Gastrocnemius medialis (tissue), 4 donors: Measurements from ENCODE around the gene RUNX3. TPM values are rescaled to one million over a fixed set of nuclear protein-coding genes. Genes with fewer than 3 reads are reported as not detected.

Experiments used
- ATAC-seq, 2 donors: fragments of 150-250 bp; one replicate each; pipeline ENCODE4 v1.9.1; 2016
- DNase-seq, 2 donors: peaks; one replicate each; pipeline ENCODE4 v3.0.0-alpha.2; 2019
- H3K27ac ChIP-seq, 4 donors: fragments of 200-600 bp; sonication (generic); 1 replicate in 1 of 4; 2 replicates in 3 of 4; pipeline ENCODE4 v1.5.1; 2016 to 2018; ENCODE audit warnings: mild to moderate bottlenecking in 2 of 4, moderate library complexity in 1 of 4
- H3K27me3 ChIP-seq, 3 donors: fragments of 200-600 bp; sonication (generic) in 2 of 3; 1 replicate in 1 of 3; 2 replicates in 2 of 3; pipeline versions ENCODE4 v1.5.1 to v1.6.0; 2016 to 2019; ENCODE audit warnings: mild to moderate bottlenecking in 1 of 3, moderate library complexity in 1 of 3
- H3K36me3 ChIP-seq, 2 donors: fragments of 200-600 bp; sonication (generic) in 1 of 2; one replicate each; pipeline ENCODE4 v1.5.1; 2017 to 2018
- H3K4me1 ChIP-seq, 2 donors: fragments of 200-600 bp; sonication (generic) in 1 of 2; one replicate each; pipeline ENCODE4 v1.5.1; 2016 to 2017; ENCODE audit warnings: mild to moderate bottlenecking in 2 of 2
- H3K4me3 ChIP-seq, 4 donors: fragments of 200-600 bp; sonication (generic) in 3 of 4; 1 replicate in 1 of 4; 2 replicates in 3 of 4; pipeline ENCODE4 v1.5.1; 2016 to 2019; ENCODE audit warnings: mild to moderate bottlenecking in 2 of 4
- H3K9me3 ChIP-seq, 3 donors: fragments of 200-600 bp; sonication (generic) in 2 of 3; 1 replicate in 1 of 3; 2 replicates in 2 of 3; pipeline ENCODE4 v1.5.1; 2016 to 2019
- POLR2A ChIP-seq, 2 donors: fragments of 450-650 bp; IDR thresholded peaks; one replicate each; pipeline ENCODE4 v1.6.1; 2017; ENCODE audit warnings: antibody characterized with exemption in 2 of 2, mild to moderate bottlenecking in 2 of 2, moderate library complexity in 2 of 2
- in situ Hi-C, 4 donors: fragments of 200-750 bp; cut with MboI; loops; one replicate each; pipeline versions ENCODE4 v1.15.0 to v1.8.0; 2017; ENCODE audit warnings: low sequenced_read_pairs in 4 of 4
- intact Hi-C: fragments of 100-400 bp; cut with DNase I; formaldehyde crosslinking; loops from one replicate; pipeline ENCODE4 v1.15.1; 2023; ENCODE audit warnings: low total_unique reads
- total RNA-seq, 4 donors: library from RNA; depleted of rRNA; stranded (reverse); fragments of >200 nt; gene quantifications; one replicate each; pipeline versions ENCODE4 v1.1.0 to v1.2.3, GENCODE V29; 2016
- TF ChIP-seq, protein P1 (sequence below), 5 experiments: fragments of 450-650 bp in 3 of 5; fragments of 200-600 bp in 2 of 5; sonication (generic) in 2 of 5; IDR thresholded peaks in 4 of 5; conservative IDR thresholded peaks in 1 of 5; 1 replicate in 4 of 5; 2 replicates in 1 of 5; pipeline ENCODE4 v1.5.1; 2016 to 2019; ENCODE audit warnings: antibody characterized with exemption in 5 of 5, mild to moderate bottlenecking in 3 of 5, moderate library complexity in 3 of 5

RUNX3 gene
- total RNA-seq, 4 donors from 2014 or later = 0.13 to 1.9 (median 0.74) TPM

DNA sequence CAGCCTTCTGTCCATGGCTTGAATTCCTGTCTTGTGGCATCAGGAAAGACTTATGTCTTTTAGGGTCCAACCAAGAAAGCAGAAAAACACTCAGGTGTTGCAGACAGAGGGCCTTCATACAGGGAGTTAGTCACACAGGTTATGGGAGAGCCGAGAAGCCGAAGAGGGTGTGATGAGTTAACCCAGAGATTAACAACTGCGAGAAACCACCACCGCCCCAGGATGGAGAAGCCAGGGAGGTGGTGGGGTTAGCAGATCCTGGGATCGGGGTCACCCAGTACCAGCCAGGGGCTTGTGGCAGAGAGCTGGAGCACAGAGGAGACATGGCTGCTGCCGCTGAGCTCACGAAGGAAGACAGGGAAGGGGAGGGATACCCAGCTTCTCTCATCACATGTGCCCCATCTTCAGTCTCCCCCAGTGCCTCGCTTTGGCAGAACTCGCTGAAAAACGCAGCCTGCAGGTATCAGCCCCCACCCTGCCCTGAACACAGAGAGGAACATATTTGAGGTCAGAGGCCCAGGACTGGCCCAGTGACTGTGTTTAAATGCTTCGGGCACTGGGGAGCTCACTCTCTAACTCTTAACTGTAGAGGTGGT is 58.7 kb downstream of the RUNX3 start:
- H3K27ac ChIP-seq = no peak overlapping the region
- TF ChIP-seq, protein P1, sequence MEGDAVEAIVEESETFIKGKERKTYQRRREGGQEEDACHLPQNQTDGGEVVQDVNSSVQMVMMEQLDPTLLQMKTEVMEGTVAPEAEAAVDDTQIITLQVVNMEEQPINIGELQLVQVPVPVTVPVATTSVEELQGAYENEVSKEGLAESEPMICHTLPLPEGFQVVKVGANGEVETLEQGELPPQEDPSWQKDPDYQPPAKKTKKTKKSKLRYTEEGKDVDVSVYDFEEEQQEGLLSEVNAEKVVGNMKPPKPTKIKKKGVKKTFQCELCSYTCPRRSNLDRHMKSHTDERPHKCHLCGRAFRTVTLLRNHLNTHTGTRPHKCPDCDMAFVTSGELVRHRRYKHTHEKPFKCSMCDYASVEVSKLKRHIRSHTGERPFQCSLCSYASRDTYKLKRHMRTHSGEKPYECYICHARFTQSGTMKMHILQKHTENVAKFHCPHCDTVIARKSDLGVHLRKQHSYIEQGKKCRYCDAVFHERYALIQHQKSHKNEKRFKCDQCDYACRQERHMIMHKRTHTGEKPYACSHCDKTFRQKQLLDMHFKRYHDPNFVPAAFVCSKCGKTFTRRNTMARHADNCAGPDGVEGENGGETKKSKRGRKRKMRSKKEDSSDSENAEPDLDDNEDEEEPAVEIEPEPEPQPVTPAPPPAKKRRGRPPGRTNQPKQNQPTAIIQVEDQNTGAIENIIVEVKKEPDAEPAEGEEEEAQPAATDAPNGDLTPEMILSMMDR (IDR thresholded peaks at IDR 0.05 in 4 of 5, conservative IDR thresholded peaks at IDR 0.05 in 1 of 5) = no peak
- no peak for TF ChIP-seq POLR2A (IDR thresholded peaks at IDR 0.05)
- H3K4me3 ChIP-seq = no peak overlapping the region
- H3K9me3 ChIP-seq = no peaks in the 10 kb centered on the region
- H3K27me3 ChIP-seq = peaks cover 13 to 20% (median 15%) of the 10 kb centered on the region in 3 donors
- DNase-seq = no peak
- H3K4me1 ChIP-seq = no peaks in the 10 kb centered on the region
- intact Hi-C loops (no loop called here), in situ Hi-C loops (no loop called here)
- no peaks in the 10 kb centered on the region for H3K36me3 ChIP-seq
- no peak for ATAC-seq

DNA sequence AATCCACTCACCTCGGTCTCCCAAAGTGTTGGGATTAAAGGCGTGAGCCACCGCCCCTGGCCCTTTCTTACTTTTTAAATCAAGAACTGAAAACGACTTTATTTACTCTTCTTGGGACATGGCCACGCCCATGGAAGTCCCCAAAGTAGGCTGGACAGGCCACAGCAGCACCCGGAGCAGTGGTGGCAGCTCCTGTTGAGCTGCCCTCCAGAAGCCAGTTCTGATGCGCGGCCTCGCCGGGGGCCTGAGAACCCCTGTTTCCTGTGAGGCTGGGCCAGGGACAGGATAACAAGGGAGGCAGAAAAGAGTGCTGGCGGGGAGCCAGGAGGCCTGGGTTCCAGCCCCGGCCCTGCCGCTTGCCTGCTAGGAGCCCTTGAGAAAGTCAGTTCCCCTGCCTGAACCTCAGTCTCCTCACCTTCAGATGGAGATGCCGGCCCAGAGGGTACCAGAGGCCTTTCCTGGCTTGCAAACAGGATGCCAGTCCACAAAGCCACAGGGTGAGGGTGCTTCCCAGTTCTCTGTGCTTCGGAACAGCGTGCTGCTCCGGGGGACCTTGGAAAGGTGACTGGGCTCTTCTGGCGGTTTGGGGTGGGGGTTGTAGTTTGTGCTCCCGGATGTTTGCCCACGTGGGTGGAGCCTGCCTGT is 59.4 kb downstream of the RUNX3 start:
- Histone ChIP-seq H3K9me3 (no peaks in the 10 kb centered on the region), H3K4me1 (no peaks in the 10 kb centered on the region), H3K4me3 (no peak overlapping the region), H3K27ac (no peak overlapping the region), H3K27me3 (peaks cover 13 to 20% (median 15%) of the 10 kb centered on the region in 3 donors), H3K36me3 (no peaks in the 10 kb centered on the region)
- DNase-seq (no peak), ATAC-seq (no peak)
- intact Hi-C loops (no loop called here), in situ Hi-C loops (no loop called here)
- TF ChIP-seq, protein P1 (IDR thresholded peaks at IDR 0.05 in 4 of 5, conservative IDR thresholded peaks at IDR 0.05 in 1 of 5) = no peak
- no peak for TF ChIP-seq POLR2A (IDR thresholded peaks at IDR 0.05)

GRCh38 chr1:24868016-24868875 is 61.8 kb downstream of the RUNX3 start:
- H3K4me1 ChIP-seq = no peaks in the 10 kb centered on the region
- H3K4me3 ChIP-seq = no peak overlapping the region
- peaks cover 13 to 20% (median 15%) of the 10 kb centered on the region in 3 donors for H3K27me3 ChIP-seq
- H3K9me3 ChIP-seq = no peaks in the 10 kb centered on the region
- intact Hi-C loops (no loop called here), in situ Hi-C loops (no loop called here)
- DNase-seq (no peak), ATAC-seq (no peak)
- no peak overlapping the region for H3K27ac ChIP-seq
- TF ChIP-seq POLR2A (IDR thresholded peaks at IDR 0.05) = no peak
- TF ChIP-seq, protein P1 (IDR thresholded peaks at IDR 0.05 in 4 of 5, conservative IDR thresholded peaks at IDR 0.05 in 1 of 5) = no peak
- H3K36me3 ChIP-seq = no peaks in the 10 kb centered on the region

DNA sequence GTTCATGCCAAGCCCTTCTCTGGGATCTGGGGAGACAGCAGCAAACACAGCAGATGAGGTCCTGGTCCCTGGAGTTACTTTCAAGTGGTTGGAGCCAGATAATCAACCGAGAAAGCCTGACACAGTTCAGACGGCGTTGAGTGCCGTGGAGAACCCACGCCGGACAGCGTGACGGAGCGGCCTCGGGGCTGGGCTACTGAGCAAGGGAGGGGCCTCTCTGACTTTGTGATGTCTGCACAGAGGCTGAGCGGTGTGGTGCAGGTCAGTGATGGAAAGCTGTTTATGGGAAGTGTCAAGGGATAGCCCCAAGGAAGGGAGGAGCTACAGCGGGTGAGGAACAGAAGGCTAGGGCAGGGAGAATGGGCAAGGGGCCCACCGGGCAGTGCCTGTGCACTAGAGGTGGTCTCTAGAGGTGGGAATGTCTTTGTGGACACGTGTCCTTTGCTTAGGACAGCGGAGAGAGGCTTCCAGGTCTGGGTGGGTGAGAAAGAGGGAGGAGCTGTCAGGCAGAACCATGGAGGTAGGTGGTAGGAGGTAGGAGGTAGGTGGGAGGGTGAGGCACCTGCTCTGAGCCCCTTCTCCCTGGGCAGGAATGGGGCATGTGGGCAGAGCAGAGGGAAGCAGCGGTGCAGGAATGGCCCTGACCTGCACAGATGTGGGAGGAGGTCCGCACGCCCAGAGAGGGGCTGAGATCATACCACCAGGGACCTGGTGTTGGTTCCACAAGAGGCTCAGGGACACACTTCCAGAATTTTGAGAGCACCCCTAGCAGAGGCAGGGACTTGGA is 62.8 kb downstream of the RUNX3 start:
- intact Hi-C loops = no loop called here
- Histone ChIP-seq H3K9me3 (no peaks in the 10 kb centered on the region), H3K27ac (no peak overlapping the region), H3K4me1 (no peaks in the 10 kb centered on the region), H3K36me3 (no peaks in the 10 kb centered on the region), H3K27me3 (peaks cover 13 to 20% (median 15%) of the 10 kb centered on the region in 3 donors), H3K4me3 (no peak overlapping the region)
- in situ Hi-C loops = no loop called here
- TF ChIP-seq POLR2A (IDR thresholded peaks at IDR 0.05) = no peak
- TF ChIP-seq, protein P1 (IDR thresholded peaks at IDR 0.05 in 4 of 5, conservative IDR thresholded peaks at IDR 0.05 in 1 of 5) = no peak
- ATAC-seq (no peak), DNase-seq (no peak)
